Caki2 (cell line): ENCODE measurements around the gene RIIAD1. TPM values are rescaled to one million over a fixed set of nuclear protein-coding genes. Genes with fewer than 3 reads are reported as not detected.

Experiments
- DNase-seq: peaks from one replicate; pipeline ENCODE4 v3.0.0-alpha.2; 2015; ENCODE audit warnings: low read depth
- in situ Hi-C: cut with HindIII; loops from 2 replicates; pipeline ENCODE4 v1.10.0; 2016; ENCODE audit warnings: low sequenced_read_pairs, low pct_unique_long_range_greater_than_20kb, mixed read lengths
- total RNA-seq: library from RNA; depleted of rRNA; stranded (reverse); fragments of >200 nt; shearing (Covaris generic); gene quantifications from 2 replicates; pipeline ENCODE4 v1.2.3, GENCODE V29; 2014; ENCODE audit warnings: low replicate concordance

The RIIAD1 gene
- total RNA-seq, 1 experiment from 2014 or later, result not detected

DNA sequence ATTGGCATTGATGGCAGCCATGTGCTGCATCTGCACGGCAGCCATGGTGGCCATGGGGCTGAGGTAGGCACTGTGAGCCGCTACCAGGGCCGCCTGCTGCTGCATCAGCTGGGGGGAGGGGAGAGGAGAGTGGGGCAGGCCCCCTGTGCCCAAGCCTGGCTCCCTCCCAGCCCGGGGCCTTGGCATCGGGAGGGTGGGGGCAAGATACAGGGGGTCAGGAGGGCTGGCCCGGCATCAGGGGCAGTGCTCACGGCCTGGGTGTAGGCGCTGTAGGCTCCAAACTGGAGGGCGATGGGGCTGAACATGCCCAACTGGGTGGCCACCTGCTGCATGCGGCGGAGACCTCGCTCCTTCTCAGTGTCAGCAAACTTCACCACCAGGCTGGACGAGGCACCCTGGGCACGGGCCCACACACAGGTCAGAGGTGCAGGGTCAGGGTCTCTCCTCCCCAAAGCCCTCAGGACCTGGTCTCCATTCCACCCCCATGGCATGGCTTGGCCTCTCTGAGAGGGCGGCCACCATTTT, 13.7 kb upstream of the RIIAD1 start:
- in situ Hi-C loops, result no loop called here
- no peak for DNase-seq

- DNase-seq, result no peak
- in situ Hi-C loops, result no loop called here
Observed at GRCh38 chr1:151708891-151709290, 12.4 kb upstream of the RIIAD1 start.

- in situ Hi-C loops, result no loop called here
- no peak for DNase-seq
Observed at GRCh38 chr1:151710187-151710840, 11.0 kb upstream of the RIIAD1 start.

DNA sequence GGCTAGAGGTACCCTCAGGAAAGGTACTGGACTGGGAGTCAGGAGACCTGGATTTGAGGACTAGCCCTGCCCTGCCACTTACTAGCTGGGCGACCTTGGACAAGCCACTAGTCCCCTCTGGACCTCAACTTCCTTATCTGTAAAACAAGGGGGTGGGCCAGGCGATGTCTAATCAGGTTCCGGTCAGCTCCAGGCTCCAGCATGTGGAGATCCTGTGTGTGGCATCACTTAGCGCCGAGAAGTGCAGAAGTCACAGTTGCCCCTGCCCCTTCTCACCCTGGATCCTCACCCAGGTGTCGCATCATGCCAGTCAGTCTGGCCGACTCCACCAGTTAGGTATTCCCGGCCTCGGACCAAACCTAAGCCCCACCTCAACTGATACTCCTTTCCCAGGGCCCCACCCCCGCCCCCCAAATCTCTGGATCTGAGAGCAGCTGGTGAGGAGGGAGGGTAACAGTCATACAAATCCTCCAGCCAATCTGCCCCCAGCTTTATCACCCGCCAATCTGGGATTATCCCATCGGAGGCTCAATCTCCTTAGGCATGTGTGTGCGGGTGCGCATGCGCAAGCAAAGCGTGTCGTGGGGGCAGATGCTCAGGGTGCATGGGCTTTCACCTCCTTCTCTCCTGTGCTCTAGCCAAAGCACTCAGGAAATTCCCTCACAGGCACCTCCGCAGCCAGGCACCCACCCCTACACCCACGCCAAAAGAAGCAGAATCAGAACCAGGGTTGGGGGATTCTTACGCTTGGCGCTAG, 10.1 kb upstream of the RIIAD1 start:
- no peak for DNase-seq
- in situ Hi-C loops, result no loop called here

GRCh38 chr1:151711951-151712350, 9.4 kb upstream of the RIIAD1 start:
- in situ Hi-C loops, result no loop called here
- no peak for DNase-seq

GRCh38 chr1:151713044-151713443, 8.3 kb upstream of the RIIAD1 start:
- DNase-seq, result no peak
- in situ Hi-C loops, result no loop called here

- no peak for DNase-seq
- in situ Hi-C loops, result no loop called here
Observed at GRCh38 chr1:151713874-151714273, 7.4 kb upstream of the RIIAD1 start.

GRCh38 chr1:151714820-151715725, 6.2 kb upstream of the RIIAD1 start:
- no peak for DNase-seq
- in situ Hi-C loops, result no loop called here

DNA sequence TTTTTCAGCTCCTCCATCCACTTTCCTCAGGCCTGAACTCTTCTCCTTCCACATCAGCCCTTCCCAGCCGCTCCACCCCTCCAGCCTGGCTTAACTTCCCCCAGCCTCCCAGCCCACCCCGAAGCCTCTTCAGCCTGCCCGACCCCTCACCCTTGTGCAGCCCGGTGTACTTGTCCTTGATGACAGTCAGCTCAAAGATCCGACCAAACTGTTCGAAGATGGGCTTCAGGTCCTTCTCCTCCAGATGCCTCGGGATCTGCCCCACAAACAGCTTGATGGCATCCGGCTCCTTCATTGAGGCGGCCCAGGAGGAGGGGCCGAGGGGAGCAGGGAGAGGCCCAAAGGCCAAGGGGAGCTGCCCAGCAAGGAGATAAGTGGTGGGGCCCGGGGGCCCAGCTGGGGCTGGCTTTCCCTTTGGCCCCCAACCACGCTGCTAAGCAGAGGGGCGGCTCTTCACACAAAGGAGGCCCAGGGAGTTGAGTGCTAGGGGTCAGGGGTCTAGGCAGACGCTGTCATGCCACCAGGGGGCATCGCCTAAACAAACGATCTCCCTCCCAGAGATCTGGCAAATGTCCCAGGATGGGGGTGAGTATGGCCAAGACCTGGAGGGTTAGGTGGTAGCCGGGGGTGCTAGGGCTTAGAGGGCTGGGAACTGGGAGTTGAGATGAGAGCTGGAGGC, 5.5 kb upstream of the RIIAD1 start:
- in situ Hi-C loops, result no loop called here
- DNase-seq, result no peak

GRCh38 chr1:151716405-151716762, 4.9 kb upstream of the RIIAD1 start:
- in situ Hi-C loops, result no loop called here
- no peak for DNase-seq

GRCh38 chr1:151716771-151717631, 4.3 kb upstream of the RIIAD1 start, which contains the start of gene CELF3:
Gene CELF3 (minus strand): TSS chr1:151716803. CDS start chr1:151716020, 783 bp downstream.
- in situ Hi-C loops, result no loop called here
- no peak for DNase-seq

DNA sequence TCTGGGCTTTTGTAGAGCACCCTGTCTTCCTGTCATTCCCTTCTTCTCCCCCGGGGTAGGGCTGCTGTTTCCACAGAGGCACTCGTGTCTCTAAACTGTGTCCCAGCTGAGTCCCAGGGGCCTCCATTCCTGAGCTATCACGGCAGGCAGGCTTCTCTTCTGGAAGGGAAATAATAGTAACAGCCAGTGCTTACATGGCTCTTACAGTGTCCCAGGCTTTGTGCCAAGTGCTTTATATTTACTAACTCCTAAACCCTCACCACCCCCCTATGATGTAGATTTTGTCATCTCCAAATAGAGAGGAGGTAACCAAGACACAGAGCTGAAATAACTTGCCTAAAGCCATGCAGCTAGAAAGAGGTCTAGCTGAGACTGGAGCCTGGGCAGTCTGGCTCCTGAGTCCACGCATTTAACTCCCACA, 3.3 kb upstream of the RIIAD1 start:
- DNase-seq, result no peak
- in situ Hi-C loops, result no loop called here

GRCh38 chr1:151718666-151719065, 2.7 kb upstream of the RIIAD1 start:
- no peak for DNase-seq
- in situ Hi-C loops, result no loop called here

DNA sequence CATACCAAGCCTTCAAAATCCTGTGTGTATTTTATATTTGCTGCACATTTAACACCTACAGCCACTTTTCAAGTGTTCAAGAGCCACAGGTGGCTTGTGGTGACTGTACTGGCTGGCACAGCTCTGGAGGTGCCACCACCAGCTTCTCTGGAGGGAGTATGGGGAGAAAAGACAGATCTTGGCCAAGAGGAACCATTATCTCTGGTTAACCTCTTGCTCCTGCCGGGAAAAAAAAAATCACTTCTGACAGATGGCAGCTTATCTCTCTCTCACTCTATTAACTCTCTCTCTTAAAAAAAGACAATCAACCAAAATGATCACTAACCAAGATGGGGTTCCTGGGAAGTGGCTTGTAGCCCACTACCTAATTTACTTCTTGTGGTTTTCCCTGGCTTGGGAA, 1.2 kb upstream of the RIIAD1 start:
- in situ Hi-C loops, result no loop called here
- no peak for DNase-seq

- no peak for DNase-seq
- in situ Hi-C loops, result no loop called here
Observed at GRCh38 chr1:151720554-151720953, 768 bp upstream of the RIIAD1 start.

DNA sequence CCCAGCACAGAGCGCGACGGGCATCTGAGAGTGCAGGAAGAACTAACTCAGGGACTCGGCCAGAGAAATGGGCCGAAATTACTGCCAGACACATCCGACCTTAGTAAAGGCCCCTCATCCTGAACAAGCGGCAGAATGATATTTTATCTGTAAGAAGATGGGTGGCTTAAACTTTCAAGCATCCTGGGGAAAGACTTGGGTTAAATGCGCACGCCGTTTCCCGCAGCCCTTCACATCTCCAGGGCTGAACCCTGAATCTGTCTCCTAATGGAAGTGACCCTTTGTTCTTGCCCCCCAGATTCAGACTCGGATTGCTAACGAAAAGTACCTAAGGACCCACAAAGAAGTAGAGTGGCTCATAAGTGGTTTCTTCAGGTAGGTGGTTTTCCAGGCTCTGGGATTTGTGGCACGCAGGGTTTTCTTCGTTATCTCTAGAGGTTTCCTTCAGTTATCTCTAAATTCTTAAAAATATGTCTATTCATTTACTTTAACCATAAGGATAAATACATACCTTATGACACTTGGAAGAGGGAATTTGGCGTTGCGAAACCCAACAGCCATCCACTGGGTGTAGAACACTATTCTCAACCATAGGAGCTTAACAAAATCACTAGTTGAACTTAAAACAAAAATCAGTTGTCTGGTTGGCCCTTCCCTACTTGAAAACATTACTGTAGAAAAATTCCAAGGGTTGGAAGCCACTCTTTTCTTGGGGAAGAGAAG, 627 bp downstream of the RIIAD1 start:
- in situ Hi-C loops, result no loop called here
- no peak for DNase-seq
